Mucosa of rectum (tissue), 2 donors: Measurements from ENCODE around the gene DHH.
A peak's percentile ranks its signal among the peaks of the same experiment; 100 is the strongest.

Experiments used
- H3K27ac ChIP-seq, 2 donors: one replicate each; pipeline ENCODE4 v1.7.0; 2013; ENCODE audit warnings: inconsistent platforms in 2 of 2, low read depth in 2 of 2, low read length in 2 of 2
- H3K27me3 ChIP-seq, 2 donors: one replicate each; pipeline ENCODE4 v1.7.0; 2013; ENCODE audit warnings: low read length in 2 of 2; ENCODE audit not compliant: control insufficient read depth in 2 of 2, insufficient read depth in 2 of 2
- H3K36me3 ChIP-seq, 2 donors: one replicate each; pipeline ENCODE4 v1.7.0; 2013; ENCODE audit warnings: low read length in 2 of 2; ENCODE audit not compliant: control insufficient read depth in 2 of 2, insufficient read depth in 2 of 2
- H3K4me1 ChIP-seq, 2 donors: one replicate each; pipeline ENCODE4 v1.7.0; 2013; ENCODE audit warnings: low read length in 2 of 2, mild to moderate bottlenecking in 1 of 2; ENCODE audit not compliant: control insufficient read depth in 2 of 2, insufficient read depth in 2 of 2
- H3K4me3 ChIP-seq, 2 donors: one replicate each; pipeline ENCODE4 v1.7.0; 2013; ENCODE audit warnings: low read length in 2 of 2
- H3K9ac ChIP-seq, 2 donors: one replicate each; pipeline ENCODE4 v1.7.0; 2013; ENCODE audit warnings: low read length in 2 of 2, low read depth in 1 of 2, mild to moderate bottlenecking in 1 of 2
- H3K9me3 ChIP-seq, 2 donors: one replicate each; pipeline ENCODE4 v1.7.0; 2013; ENCODE audit warnings: low read length in 2 of 2; ENCODE audit not compliant: control insufficient read depth in 2 of 2
- donor health status: healthy.
- donor health status: Normal muscosa, but diverticular disease.

DHH gene

GRCh38 chr12:49059045-49059298 is 35.6 kb downstream of the DHH start:
- peak overlapping the region; percentile 91 to 92 for H3K9ac ChIP-seq
- no peaks in the 10 kb centered on the region for H3K27me3 ChIP-seq
- no peaks in the 10 kb centered on the region for H3K9me3 ChIP-seq
- H3K4me3 ChIP-seq = peak overlapping the region; percentile 91 to 93
- H3K36me3 ChIP-seq = peaks cover 9 to 13% of the 10 kb centered on the region in 2 donors
- H3K4me1 ChIP-seq = peaks cover 47 to 48% of the 10 kb centered on the region in 2 donors
- H3K27ac ChIP-seq = peak overlapping the region; percentile 90 to 94

GRCh38 chr12:49058366-49059044 is 36.1 kb downstream of the DHH start:
- peak overlapping the region; percentile 91 to 92 for H3K9ac ChIP-seq
- H3K9me3 ChIP-seq = no peaks in the 10 kb centered on the region
- H3K36me3 ChIP-seq = peaks cover 13 to 17% of the 10 kb centered on the region in 2 donors
- H3K4me1 ChIP-seq = peaks cover 47 to 48% of the 10 kb centered on the region in 2 donors
- H3K27me3 ChIP-seq = no peaks in the 10 kb centered on the region
- peak overlapping the region; percentile 31 to 94 for H3K27ac ChIP-seq
- peak overlapping the region; percentile 91 to 93 for H3K4me3 ChIP-seq

GRCh38 chr12:49057888-49058287 is 36.7 kb downstream of the DHH start:
- Histone ChIP-seq H3K4me1 (peaks cover 47 to 48% of the 10 kb centered on the region in 2 donors), H3K4me3 (peak overlapping the region; percentile 91 to 93), H3K27me3 (no peaks in the 10 kb centered on the region), H3K27ac (peak overlapping the region; percentile 31 to 48), H3K9ac (peak overlapping the region; percentile 91 to 92), H3K9me3 (no peaks in the 10 kb centered on the region), H3K36me3 (peaks cover 19 to 24% of the 10 kb centered on the region in 2 donors)

GRCh38 chr12:49055978-49056754 is 38.4 kb downstream of the DHH start:
- Histone ChIP-seq H3K27me3 (no peaks in the 10 kb centered on the region), H3K36me3 (peaks cover 36 to 40% of the 10 kb centered on the region in 2 donors), H3K4me3 (peak overlapping the region in 1 of 2 donors; percentile 91), H3K9me3 (no peaks in the 10 kb centered on the region), H3K9ac (peak overlapping the region in 1 of 2 donors; percentile 38), H3K4me1 (peaks cover 43 to 44% of the 10 kb centered on the region in 2 donors), H3K27ac (peak overlapping the region in 1 of 2 donors; percentile 32)

GRCh38 chr12:49055092-49055491 is 39.5 kb downstream of the DHH start:
- H3K36me3 ChIP-seq = peaks cover 47 to 51% of the 10 kb centered on the region in 2 donors
- no peaks in the 10 kb centered on the region for H3K9me3 ChIP-seq
- no peak overlapping the region for H3K9ac ChIP-seq
- peaks cover 40 to 42% of the 10 kb centered on the region in 2 donors for H3K4me1 ChIP-seq
- no peak overlapping the region for H3K27ac ChIP-seq
- H3K27me3 ChIP-seq = no peaks in the 10 kb centered on the region
- H3K4me3 ChIP-seq = no peak overlapping the region

GRCh38 chr12:49054524-49054923 is 40.1 kb downstream of the DHH start:
- H3K4me1 ChIP-seq = peaks cover 40 to 42% of the 10 kb centered on the region in 2 donors
- no peak overlapping the region for H3K9ac ChIP-seq
- no peaks in the 10 kb centered on the region for H3K27me3 ChIP-seq
- H3K4me3 ChIP-seq = no peak overlapping the region
- H3K9me3 ChIP-seq = no peaks in the 10 kb centered on the region
- no peak overlapping the region for H3K27ac ChIP-seq
- peaks cover 51 to 56% of the 10 kb centered on the region in 2 donors for H3K36me3 ChIP-seq

GRCh38 chr12:49054096-49054495 is 40.5 kb downstream of the DHH start:
- Histone ChIP-seq H3K9me3 (no peaks in the 10 kb centered on the region), H3K27me3 (no peaks in the 10 kb centered on the region), H3K4me1 (peaks cover 37 to 41% of the 10 kb centered on the region in 2 donors), H3K9ac (no peak overlapping the region), H3K36me3 (peaks cover 55 to 60% of the 10 kb centered on the region in 2 donors), H3K27ac (no peak overlapping the region), H3K4me3 (no peak overlapping the region)

GRCh38 chr12:49052451-49053208 is 42.0 kb downstream of the DHH start:
- H3K4me3 ChIP-seq = no peak overlapping the region
- peaks cover 22 to 27% of the 10 kb centered on the region in 2 donors for H3K4me1 ChIP-seq
- no peak overlapping the region for H3K9ac ChIP-seq
- no peaks in the 10 kb centered on the region for H3K27me3 ChIP-seq
- peaks cover 70 to 75% of the 10 kb centered on the region in 2 donors for H3K36me3 ChIP-seq
- H3K9me3 ChIP-seq = no peaks in the 10 kb centered on the region
- no peak overlapping the region for H3K27ac ChIP-seq

GRCh38 chr12:49051777-49052438 is 42.7 kb downstream of the DHH start:
- Histone ChIP-seq H3K27ac (no peak overlapping the region), H3K27me3 (no peaks in the 10 kb centered on the region), H3K9me3 (no peaks in the 10 kb centered on the region), H3K9ac (no peak overlapping the region), H3K4me3 (no peak overlapping the region), H3K36me3 (peaks cover 74 to 81% of the 10 kb centered on the region in 2 donors), H3K4me1 (peaks cover 15 to 20% of the 10 kb centered on the region in 2 donors)
